ENCODE results near the gene ATOH8. TPM values are rescaled to one million over a fixed set of nuclear protein-coding genes. Genes with fewer than 3 reads are reported as not detected.

The ATOH8 gene
- total RNA-seq, 4 donors from 2014 or later = 13.2 to 83.0 (median 45.3) TPM

DNA sequence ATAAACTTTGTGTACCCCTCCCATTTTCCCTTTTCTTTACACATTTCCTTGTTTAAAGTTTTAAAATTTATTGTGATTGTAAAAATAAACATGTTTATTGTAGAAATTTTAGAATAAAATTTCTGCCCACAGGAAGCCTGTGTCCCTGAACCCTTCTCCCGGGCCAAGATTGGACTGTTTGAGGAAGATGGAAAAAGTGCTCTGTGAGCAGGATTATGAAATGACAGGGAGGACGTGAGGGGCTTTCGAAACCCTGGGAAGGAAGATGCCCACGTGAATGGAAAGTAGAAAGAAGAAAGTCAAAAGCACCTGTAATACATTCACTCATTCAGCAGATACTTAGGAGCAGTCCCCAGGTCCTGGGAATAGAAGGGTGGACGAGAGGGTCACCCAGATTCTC is 25.4 kb upstream of the ATOH8 start:
- intact Hi-C loops (cut with DNase I; ENCODE audit: low total_unique reads) = loop anchor here (2.0 kb wide), 1 partner anchor 84 kb away; no protein-coding TSS in a partner anchor
- DNase-seq = no peak
- no peaks in the 10 kb centered on the region for H3K36me3 ChIP-seq
- TF ChIP-seq POLR2A (IDR thresholded peaks at IDR 0.05) (no peak), CTCF (IDR thresholded peaks at IDR 0.05) (no peak)
- H3K27ac ChIP-seq = peak overlapping the region; percentile 29 to 56
- H3K9me3 ChIP-seq = no peaks in the 10 kb centered on the region
- H3K27me3 ChIP-seq = no peaks in the 10 kb centered on the region
- H3K4me3 ChIP-seq = no peak overlapping the region
- peaks cover 0 to 4% of the 10 kb centered on the region in 2 donors for H3K4me1 ChIP-seq

- Histone ChIP-seq H3K27me3 (no peaks in the 10 kb centered on the region), H3K36me3 (no peaks in the 10 kb centered on the region), H3K4me1 (peaks cover 0 to 4% of the 10 kb centered on the region in 2 donors), H3K9me3 (no peaks in the 10 kb centered on the region), H3K27ac (peak overlapping the region; percentile 29 to 56), H3K4me3 (no peak overlapping the region)
- intact Hi-C loops (cut with DNase I; ENCODE audit: low total_unique reads) = loop anchor here (2.0 kb wide), 1 partner anchor 84 kb away; no protein-coding TSS in a partner anchor
- peak; percentile 90 to 93 for DNase-seq
- TF ChIP-seq CTCF (IDR thresholded peaks at IDR 0.05) (peak; percentile 96 to 99 (median 98)), POLR2A (IDR thresholded peaks at IDR 0.05) (no peak)
Observed at GRCh38 chr2:85728883-85729824, 24.6 kb upstream of the ATOH8 start.

DNA sequence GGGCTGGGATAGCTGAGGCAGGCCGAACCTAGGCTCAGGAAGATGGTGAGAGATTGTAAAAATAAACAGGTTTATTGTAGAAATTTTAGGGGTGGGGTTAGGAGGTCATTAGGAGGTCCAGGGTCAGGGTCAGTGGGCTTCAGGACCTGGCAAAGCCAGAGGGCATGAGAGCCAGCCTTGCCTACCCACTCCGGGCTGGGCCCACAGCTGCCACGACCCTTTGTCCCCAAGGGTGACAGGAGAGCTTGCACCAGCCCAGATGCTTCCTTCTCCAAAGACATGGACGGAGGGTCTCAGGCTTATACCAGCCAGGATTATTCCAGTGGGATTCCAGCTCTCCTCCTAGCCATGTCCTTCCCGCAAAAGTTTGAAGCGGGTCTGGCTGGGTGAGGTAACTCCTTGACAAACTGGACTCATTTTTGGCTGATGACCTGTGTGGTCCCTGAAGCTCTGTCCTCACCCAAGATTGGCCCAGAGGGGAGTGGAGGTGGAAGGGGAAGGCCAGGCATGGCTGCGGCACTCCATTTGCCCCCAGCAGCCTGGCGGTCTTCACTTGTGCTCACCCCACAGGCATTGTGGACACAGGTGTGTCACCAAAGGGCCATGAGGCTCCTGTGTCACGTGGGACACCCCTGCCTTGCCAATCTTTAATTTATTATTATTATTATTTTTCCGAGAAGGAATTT is 23.8 kb upstream of the ATOH8 start:
- peak overlapping the region in 1 of 2 donors; percentile 56 for H3K27ac ChIP-seq
- intact Hi-C loops (cut with DNase I; ENCODE audit: low total_unique reads) = loop anchor here (2.0 to 10.0 kb wide), 3 partner anchors 67 to 345 kb away; no protein-coding TSS in a partner anchor
- no peaks in the 10 kb centered on the region for H3K36me3 ChIP-seq
- TF ChIP-seq POLR2A (IDR thresholded peaks at IDR 0.05) (no peak), CTCF (IDR thresholded peaks at IDR 0.05) (no peak)
- no peaks in the 10 kb centered on the region for H3K27me3 ChIP-seq
- peaks cover 2 to 4% of the 10 kb centered on the region in 2 donors for H3K4me1 ChIP-seq
- DNase-seq = no peak
- no peaks in the 10 kb centered on the region for H3K9me3 ChIP-seq
- no peak overlapping the region for H3K4me3 ChIP-seq

DNA sequence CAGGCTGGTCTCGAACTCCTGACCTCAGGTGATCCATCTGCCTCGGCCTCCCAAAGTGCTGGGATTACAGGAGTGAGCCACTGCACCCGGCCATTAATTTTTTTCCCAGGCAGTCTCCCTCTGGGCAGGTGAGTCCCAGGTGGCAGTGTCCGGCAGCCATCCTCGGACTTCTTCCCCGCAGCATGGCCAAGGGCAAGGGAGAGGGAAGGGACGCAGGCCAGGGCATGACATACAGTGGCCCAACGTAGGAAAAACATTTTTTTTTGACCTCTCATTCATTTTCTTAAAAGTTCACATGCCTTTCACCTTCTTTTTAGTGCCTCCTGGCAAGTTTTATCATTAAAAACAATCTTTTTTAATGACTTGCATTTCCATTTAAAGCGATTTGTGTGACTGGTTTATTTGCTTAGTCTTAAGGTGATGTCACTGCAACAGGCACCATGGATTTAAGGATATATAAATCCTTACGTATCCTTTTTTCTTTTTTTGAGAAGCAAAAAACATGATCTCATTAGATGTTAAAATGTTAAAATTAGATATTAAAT is 23.0 kb upstream of the ATOH8 start:
- Histone ChIP-seq H3K36me3 (no peaks in the 10 kb centered on the region), H3K4me1 (peaks cover 4 to 8% of the 10 kb centered on the region in 2 donors), H3K9me3 (no peaks in the 10 kb centered on the region), H3K27ac (peak overlapping the region in 1 of 2 donors; percentile 54), H3K4me3 (no peak overlapping the region), H3K27me3 (no peaks in the 10 kb centered on the region)
- no peak for DNase-seq
- TF ChIP-seq CTCF (IDR thresholded peaks at IDR 0.05) (no peak), POLR2A (IDR thresholded peaks at IDR 0.05) (no peak)
- intact Hi-C loops (cut with DNase I; ENCODE audit: low total_unique reads) = loop anchor here (5.0 to 10.0 kb wide), 2 partner anchors 67 to 344 kb away; no protein-coding TSS in a partner anchor

Data from uterus (tissue), 4 donors.